Esophagus squamous epithelium (tissue), 5 donors: Measurements from ENCODE around the gene LAMTOR2. TPM values are rescaled to one million over a fixed set of nuclear protein-coding genes. Genes with fewer than 3 reads are reported as not detected.

Experiments
- DNase-seq: peaks from one replicate; lab custom pipeline; 2025; lab: John Stamatoyannopoulos, UW
- H3K27ac ChIP-seq, 4 donors: fragments of 200-600 bp; sonication (generic); one replicate each; pipeline ENCODE4 v1.5.1; 2016 to 2019; ENCODE audit warnings: mild to moderate bottlenecking in 1 of 4
- H3K27me3 ChIP-seq, 4 donors: fragments of 200-600 bp; sonication (generic); 1 replicate in 3 of 4; 2 replicates in 1 of 4; pipeline versions ENCODE4 v1.5.1 to v1.6.0; 2017 to 2021; ENCODE audit warnings: antibody characterized with exemption in 1 of 4
- H3K36me3 ChIP-seq, 3 donors: fragments of 200-600 bp; sonication (generic); one replicate each; pipeline ENCODE4 v1.5.1; 2016 to 2019
- H3K4me1 ChIP-seq, 3 donors: fragments of 200-600 bp; sonication (generic); one replicate each; pipeline ENCODE4 v1.5.1; 2017 to 2019
- H3K4me3 ChIP-seq, 4 donors: fragments of 200-600 bp; sonication (generic); 1 replicate in 3 of 4; 2 replicates in 1 of 4; pipeline ENCODE4 v1.5.1; 2016 to 2019; ENCODE audit warnings: mild to moderate bottlenecking in 2 of 4, moderate library complexity in 1 of 4
- H3K9me3 ChIP-seq, 3 donors: fragments of 200-600 bp; sonication (generic); one replicate each; pipeline ENCODE4 v1.5.1; 2016 to 2019
- CTCF ChIP-seq, 6 experiments: fragments of 450-650 bp in 4 of 6; fragments of 200-600 bp in 2 of 6; sonication (generic) in 2 of 6; IDR thresholded peaks; one replicate each; pipeline ENCODE4 v1.5.1; 2016 to 2019; ENCODE audit warnings: antibody characterized with exemption in 6 of 6, mild to moderate bottlenecking in 4 of 6, moderate library complexity in 4 of 6
- POLR2A ChIP-seq, 4 donors: fragments of 450-650 bp; IDR thresholded peaks; one replicate each; pipeline ENCODE4 v1.6.1; 2017; ENCODE audit warnings: antibody characterized with exemption in 4 of 4, mild to moderate bottlenecking in 4 of 4, moderate library complexity in 3 of 4
- WGBS, 2 donors: methylation state at CpG; one replicate each; pipeline ENCODE4 v1.1.5; 2018; 5-methylcytosine and 5-hydroxymethylcytosine counted together
- intact Hi-C: fragments of 100-400 bp; cut with DNase I; formaldehyde crosslinking; loops from one replicate; pipeline ENCODE4 v1.15.0; 2022
- total RNA-seq, 4 donors: library from RNA; depleted of rRNA; stranded (reverse); fragments of >200 nt; gene quantifications; one replicate each; pipeline ENCODE4 v1.1.0, GENCODE V29; 2016
- donor health status: DM: yes; HTN: yes; CAD: no.

The LAMTOR2 gene
- total RNA-seq, 4 donors from 2014 or later = 41.4 to 67.1 (median 53.3) TPM

- no peak for DNase-seq
- H3K27me3 ChIP-seq = peaks cover 0 to 13% (median 0%) of the 10 kb centered on the region in 4 donors
- H3K4me1 ChIP-seq = peaks cover 7 to 35% (median 10%) of the 10 kb centered on the region in 3 donors
- peak overlapping the region in 1 of 4 donors; percentile 71 for H3K27ac ChIP-seq
- H3K4me3 ChIP-seq = peak overlapping the region; percentile 49 to 96 (median 82)
- intact Hi-C loops = no loop called here
- WGBS, 2 donors = 0% methylated on average over 1 to 4 of the region's 61 CpGs
- no peak for TF ChIP-seq POLR2A (IDR thresholded peaks at IDR 0.05)
- no peak for TF ChIP-seq CTCF (IDR thresholded peaks at IDR 0.05)
- no peaks in the 10 kb centered on the region for H3K9me3 ChIP-seq
- H3K36me3 ChIP-seq = peaks cover 0 to 9% (median 0%) of the 10 kb centered on the region in 3 donors
Observed at GRCh38 chr1:156081180-156081916, 26.8 kb downstream of the LAMTOR2 start.

DNA sequence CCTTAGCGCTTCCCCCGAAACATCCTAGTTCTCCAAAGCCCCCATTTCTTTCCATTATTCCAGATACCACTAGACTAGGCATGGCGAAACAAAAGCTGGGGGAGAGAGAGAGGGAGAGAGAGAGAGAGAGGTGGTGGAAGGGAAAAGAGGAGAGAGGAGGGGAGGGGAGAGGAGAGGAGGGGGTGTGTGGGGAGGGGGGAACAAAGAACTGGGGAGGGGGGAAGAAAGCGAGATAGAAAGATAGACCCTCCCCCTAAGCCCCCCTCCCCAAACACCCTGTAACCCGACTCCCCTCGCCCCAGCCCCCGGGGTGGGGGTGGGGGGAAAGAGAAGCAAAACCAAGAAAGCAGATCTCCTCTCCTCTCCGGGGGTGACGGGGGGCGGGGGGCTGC is 27.3 kb downstream of the LAMTOR2 start:
- DNase-seq = no peak
- intact Hi-C loops = no loop called here
- H3K27me3 ChIP-seq = peaks cover 0 to 13% (median 0%) of the 10 kb centered on the region in 4 donors
- no peak for TF ChIP-seq CTCF (IDR thresholded peaks at IDR 0.05)
- no peak for TF ChIP-seq POLR2A (IDR thresholded peaks at IDR 0.05)
- peak overlapping the region; percentile 49 to 96 (median 82) for H3K4me3 ChIP-seq
- WGBS, 2 donors = 0% methylated on average over 1 to 4 of the region's 10 CpGs
- H3K36me3 ChIP-seq = peaks cover 0 to 3% (median 0%) of the 10 kb centered on the region in 3 donors
- H3K27ac ChIP-seq = peak overlapping the region in 2 of 4 donors; percentile 70 to 71
- H3K9me3 ChIP-seq = no peaks in the 10 kb centered on the region
- peaks cover 7 to 38% (median 10%) of the 10 kb centered on the region in 3 donors for H3K4me1 ChIP-seq

- no peaks in the 10 kb centered on the region for H3K9me3 ChIP-seq
- DNase-seq = no peak
- H3K36me3 ChIP-seq = no peaks in the 10 kb centered on the region
- peaks cover 7 to 38% (median 10%) of the 10 kb centered on the region in 3 donors for H3K4me1 ChIP-seq
- intact Hi-C loops = no loop called here
- H3K27me3 ChIP-seq = peaks cover 0 to 13% (median 0%) of the 10 kb centered on the region in 4 donors
- peak within 1 kb of the TSS; percentile 59 to 71 (median 66) for H3K27ac ChIP-seq
- TF ChIP-seq CTCF (IDR thresholded peaks at IDR 0.05) = no peak
- 2% methylated on average over 15 of the region's 62 CpGs; no CpG with 5 or more reads in 1 of the 2 donors for WGBS, 2 donors
- peak within 1 kb of the TSS; percentile 49 to 96 (median 82) for H3K4me3 ChIP-seq
Observed at GRCh38 chr1:156082309-156083091, 27.9 kb downstream of the LAMTOR2 start, which contains the start of gene MEX3A. TSS of gene MEX3A (minus strand) at chr1:156082465. CDS start at chr1:156081998, 467 bp downstream.

DNA sequence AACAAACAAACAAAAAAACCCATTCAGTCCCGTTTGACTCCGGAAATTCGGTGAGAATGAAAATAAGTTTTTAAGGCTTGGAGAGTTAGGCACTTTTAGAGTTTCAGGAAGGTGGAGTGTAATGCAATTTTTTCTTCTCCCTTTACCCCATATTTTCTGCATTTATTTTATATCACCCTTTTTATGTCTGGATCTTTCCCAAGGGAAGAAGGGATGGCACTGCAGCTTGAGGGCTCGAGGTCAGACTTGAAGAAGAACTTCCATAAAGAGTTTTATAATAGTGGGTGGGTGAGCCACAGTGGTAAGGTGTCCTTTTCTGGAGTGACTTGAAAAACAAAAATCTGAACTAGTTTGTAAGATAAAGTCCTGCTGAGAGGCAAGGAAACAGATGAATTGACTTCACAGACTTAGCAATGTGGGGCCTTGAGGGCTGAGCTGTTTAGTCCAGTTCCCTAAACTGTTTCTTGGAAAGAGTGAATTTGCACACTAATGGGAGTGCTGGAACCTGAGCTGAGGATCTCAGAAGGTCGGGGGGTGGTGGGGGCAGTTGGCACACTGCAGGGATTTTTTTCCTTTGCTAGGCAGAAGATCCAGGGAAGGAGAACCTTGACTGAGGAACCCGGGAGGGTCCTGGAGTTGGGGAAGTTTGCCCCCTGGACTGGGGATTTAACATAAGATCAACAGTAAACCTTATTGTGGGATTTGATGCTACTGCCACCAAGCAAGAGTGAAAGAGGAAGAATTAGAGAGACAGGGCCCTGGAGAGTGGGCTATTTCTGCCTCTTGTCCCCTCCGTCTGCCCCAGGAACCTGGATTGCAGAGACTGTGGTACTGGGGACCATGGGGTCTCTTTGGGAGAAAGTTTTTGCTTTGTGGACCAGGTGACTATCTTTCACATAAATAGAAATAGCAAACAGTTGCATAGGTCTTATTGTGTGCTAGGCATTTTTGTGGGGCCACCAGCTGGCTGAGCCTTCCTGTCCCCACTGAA is 29.5 kb downstream of the LAMTOR2 start:
- no peak for DNase-seq
- H3K4me3 ChIP-seq = peak overlapping the region in 2 of 4 donors; percentile 75 to 96
- peaks cover 0 to 13% (median 0%) of the 10 kb centered on the region in 4 donors for H3K27me3 ChIP-seq

More for the DNA sequence above, 29.5 kb downstream of the LAMTOR2 start:
- intact Hi-C loops = no loop called here
- Histone ChIP-seq H3K9me3 (no peaks in the 10 kb centered on the region), H3K4me1 (peaks cover 7 to 38% (median 10%) of the 10 kb centered on the region in 3 donors), H3K36me3 (no peaks in the 10 kb centered on the region), H3K27ac (no peak overlapping the region)
- WGBS, 2 donors = 67 to 68% methylated on average over 7 of the region's 7 CpGs
- TF ChIP-seq CTCF (IDR thresholded peaks at IDR 0.05) (no peak), POLR2A (IDR thresholded peaks at IDR 0.05) (no peak)
